Measurements from ENCODE around the gene CHCHD1. TPM values are rescaled to one million over a fixed set of nuclear protein-coding genes. Genes with fewer than 3 reads are reported as not detected.

Gene CHCHD1
- total RNA-seq, 1 experiment from 2014 or later: 238 TPM

DNA sequence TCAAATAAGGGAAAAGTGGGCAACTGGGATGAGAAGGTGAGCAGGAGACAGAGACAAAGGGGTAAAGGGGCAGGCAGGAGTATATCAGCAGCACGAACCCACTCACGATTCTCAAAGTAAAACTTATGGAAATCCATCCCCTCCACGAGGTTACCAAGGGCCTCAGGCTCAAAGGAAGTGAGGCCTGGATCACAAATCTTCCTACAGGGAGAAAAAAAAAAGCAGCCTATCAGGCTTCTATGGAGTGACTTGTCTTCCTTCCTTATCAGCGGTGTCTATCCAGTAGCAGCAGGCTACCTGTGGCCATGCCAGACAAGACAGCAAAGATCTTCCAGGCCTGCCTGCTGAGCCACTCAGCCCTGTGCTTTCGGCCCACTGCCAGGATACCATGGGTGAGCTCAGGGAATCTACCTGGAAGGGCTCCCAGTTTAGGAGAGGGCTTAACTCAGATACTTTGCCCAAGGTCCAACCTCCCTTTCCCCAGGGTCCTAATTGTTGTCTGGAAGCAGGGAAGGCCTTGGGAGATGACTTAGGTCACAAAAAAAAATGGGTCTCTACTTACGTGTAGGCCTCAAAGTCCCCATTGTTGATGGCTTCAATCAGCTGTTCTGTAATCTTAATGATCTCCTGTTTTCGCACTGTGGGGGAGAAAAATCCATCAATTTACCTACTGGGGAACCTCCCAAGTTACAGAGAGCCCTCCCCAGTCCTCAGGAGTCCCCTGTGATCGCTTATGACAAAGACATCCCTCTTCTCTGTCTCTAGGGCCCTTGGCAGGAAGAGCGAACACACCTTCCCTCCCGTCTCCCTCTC is 35.3 kb downstream of the CHCHD1 start:
- H3K9me3 ChIP-seq (ENCODE audit: low read length): no peaks in the 10 kb centered on the region
- intact Hi-C loops (cut with micrococcal nuclease): no loop called here
- no peak for DNase-seq
- H3F3A ChIP-seq (ENCODE audit: low read length, unreplicated experiment): peaks cover 14% of the 10 kb centered on the region
- H3K27ac ChIP-seq (ENCODE audit: low read length): no peak overlapping the region
- no peak overlapping the region for H2AFZ ChIP-seq (ENCODE audit: low read length)
- H4K20me1 ChIP-seq (ENCODE audit: low read length): peaks cover 3% of the 10 kb centered on the region; the same call in 1 of the 2 replicates
- no peak for ATAC-seq
- H3K9ac ChIP-seq (ENCODE audit: low read length): no peak overlapping the region
- no peak overlapping the region for H3K4me3 ChIP-seq (ENCODE audit: low read length)
- no peaks in the 10 kb centered on the region for H3K79me2 ChIP-seq (ENCODE audit: low read length)
- H3K27me3 ChIP-seq (ENCODE audit: low read length): no peaks in the 10 kb centered on the region
- TF ChIP-seq, protein P1, sequence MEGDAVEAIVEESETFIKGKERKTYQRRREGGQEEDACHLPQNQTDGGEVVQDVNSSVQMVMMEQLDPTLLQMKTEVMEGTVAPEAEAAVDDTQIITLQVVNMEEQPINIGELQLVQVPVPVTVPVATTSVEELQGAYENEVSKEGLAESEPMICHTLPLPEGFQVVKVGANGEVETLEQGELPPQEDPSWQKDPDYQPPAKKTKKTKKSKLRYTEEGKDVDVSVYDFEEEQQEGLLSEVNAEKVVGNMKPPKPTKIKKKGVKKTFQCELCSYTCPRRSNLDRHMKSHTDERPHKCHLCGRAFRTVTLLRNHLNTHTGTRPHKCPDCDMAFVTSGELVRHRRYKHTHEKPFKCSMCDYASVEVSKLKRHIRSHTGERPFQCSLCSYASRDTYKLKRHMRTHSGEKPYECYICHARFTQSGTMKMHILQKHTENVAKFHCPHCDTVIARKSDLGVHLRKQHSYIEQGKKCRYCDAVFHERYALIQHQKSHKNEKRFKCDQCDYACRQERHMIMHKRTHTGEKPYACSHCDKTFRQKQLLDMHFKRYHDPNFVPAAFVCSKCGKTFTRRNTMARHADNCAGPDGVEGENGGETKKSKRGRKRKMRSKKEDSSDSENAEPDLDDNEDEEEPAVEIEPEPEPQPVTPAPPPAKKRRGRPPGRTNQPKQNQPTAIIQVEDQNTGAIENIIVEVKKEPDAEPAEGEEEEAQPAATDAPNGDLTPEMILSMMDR (conservative IDR thresholded peaks at IDR 0.05; ENCODE audit: low read depth, low read length): no peak
- TF ChIP-seq EZH2phosphoT487 (IDR thresholded peaks at IDR 0.05; ENCODE audit: borderline replicate concordance, low read length) (no peak), EZH2 (IDR thresholded peaks at IDR 0.05; ENCODE audit: low read length, unreplicated experiment) (no peak)
- peaks cover 56% of the 10 kb centered on the region for H3K36me3 ChIP-seq (ENCODE audit: low read depth, low read length)
- H3K4me1 ChIP-seq (ENCODE audit: insufficient read depth, low read length): peaks cover 22% of the 10 kb centered on the region
- ChIA-PET POLR2A (ENCODE audit: unreplicated experiment) (interaction anchor here (0.6 kb wide), 2 partner anchors 35 to 94 kb away, joined by 3 to 6 read pairs; no protein-coding TSS in a partner anchor), CTCF (interaction anchor here (0.9 to 3.2 kb wide), 3 partner anchors 11 to 62 kb away, joined by 3 to 32 read pairs (median 3); partner anchors contain the start of gene CHCHD1)
- H3K4me2 ChIP-seq (ENCODE audit: low read length): no peak overlapping the region
- no TSS peak for BruUV-seq (replicated peaks)
- no peaks in the 10 kb centered on the region for H3K9me2 ChIP-seq (replicated peaks; ENCODE audit: low read length)

DNA sequence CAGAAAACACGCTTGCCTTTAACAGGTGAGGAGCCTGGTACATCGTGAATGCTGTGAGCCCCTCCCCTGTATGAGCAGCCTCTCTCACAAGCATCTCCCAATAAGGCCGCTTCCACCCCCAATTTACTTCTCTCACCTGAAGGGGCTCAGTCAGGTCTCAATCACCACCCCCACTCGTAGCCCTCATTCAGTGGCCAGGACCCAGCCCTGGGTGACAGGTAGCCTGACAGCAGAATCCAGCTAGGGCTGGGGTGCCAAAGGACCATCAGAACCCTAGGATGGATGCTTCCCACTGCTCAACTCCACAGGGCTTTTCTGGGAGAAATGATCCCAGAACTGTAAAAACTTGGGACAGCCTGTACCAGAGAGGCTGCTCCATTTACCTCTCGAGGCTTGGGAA is 36.0 kb downstream of the CHCHD1 start:
- H3K4me3 ChIP-seq (ENCODE audit: low read length): no peak overlapping the region
- TF ChIP-seq, protein P1 (conservative IDR thresholded peaks at IDR 0.05; ENCODE audit: low read depth, low read length): no peak
- no peak for TF ChIP-seq EZH2phosphoT487 (IDR thresholded peaks at IDR 0.05; ENCODE audit: borderline replicate concordance, low read length)
- TF ChIP-seq EZH2 (IDR thresholded peaks at IDR 0.05; ENCODE audit: low read length, unreplicated experiment): no peak
- H3K27me3 ChIP-seq (ENCODE audit: low read length): no peaks in the 10 kb centered on the region
- no peak overlapping the region for H3K4me2 ChIP-seq (ENCODE audit: low read length)
- BruUV-seq (replicated peaks): no TSS peak
- H3F3A ChIP-seq (ENCODE audit: low read length, unreplicated experiment): peaks cover 8% of the 10 kb centered on the region
- H3K27ac ChIP-seq (ENCODE audit: low read length): no peak overlapping the region
- H3K4me1 ChIP-seq (ENCODE audit: insufficient read depth, low read length): peaks cover 22% of the 10 kb centered on the region
- peaks cover 56% of the 10 kb centered on the region for H3K36me3 ChIP-seq (ENCODE audit: low read depth, low read length)
- intact Hi-C loops (cut with micrococcal nuclease): loop anchor here (2.0 kb wide), 2 partner anchors 31 to 61 kb away; no protein-coding TSS in a partner anchor
- ChIA-PET POLR2A (ENCODE audit: unreplicated experiment) (no interaction called here), CTCF (interaction anchor here (0.6 to 3.2 kb wide), 2 partner anchors 19 to 62 kb away, joined by 3 to 32 read pairs; no protein-coding TSS in a partner anchor)
- no peaks in the 10 kb centered on the region for H3K79me2 ChIP-seq (ENCODE audit: low read length)
- H2AFZ ChIP-seq (ENCODE audit: low read length): no peak overlapping the region
- H3K9me3 ChIP-seq (ENCODE audit: low read length): no peaks in the 10 kb centered on the region
- ATAC-seq: no peak
- peaks cover 3% of the 10 kb centered on the region; the same call in 1 of the 2 replicates for H4K20me1 ChIP-seq (ENCODE audit: low read length)
- no peaks in the 10 kb centered on the region for H3K9me2 ChIP-seq (replicated peaks; ENCODE audit: low read length)
- H3K9ac ChIP-seq (ENCODE audit: low read length): no peak overlapping the region
- DNase-seq: no peak

All from PC-3 (cell line).